IPS-NIHi7 (cell line): ENCODE results near the gene TMEM54.

Experiments
- DNase-seq: peaks from one replicate; pipeline ENCODE4 v3.0.0; 2012; ENCODE audit warnings: mixed read lengths; ENCODE audit errors: extremely low spot score

The TMEM54 gene

DNA sequence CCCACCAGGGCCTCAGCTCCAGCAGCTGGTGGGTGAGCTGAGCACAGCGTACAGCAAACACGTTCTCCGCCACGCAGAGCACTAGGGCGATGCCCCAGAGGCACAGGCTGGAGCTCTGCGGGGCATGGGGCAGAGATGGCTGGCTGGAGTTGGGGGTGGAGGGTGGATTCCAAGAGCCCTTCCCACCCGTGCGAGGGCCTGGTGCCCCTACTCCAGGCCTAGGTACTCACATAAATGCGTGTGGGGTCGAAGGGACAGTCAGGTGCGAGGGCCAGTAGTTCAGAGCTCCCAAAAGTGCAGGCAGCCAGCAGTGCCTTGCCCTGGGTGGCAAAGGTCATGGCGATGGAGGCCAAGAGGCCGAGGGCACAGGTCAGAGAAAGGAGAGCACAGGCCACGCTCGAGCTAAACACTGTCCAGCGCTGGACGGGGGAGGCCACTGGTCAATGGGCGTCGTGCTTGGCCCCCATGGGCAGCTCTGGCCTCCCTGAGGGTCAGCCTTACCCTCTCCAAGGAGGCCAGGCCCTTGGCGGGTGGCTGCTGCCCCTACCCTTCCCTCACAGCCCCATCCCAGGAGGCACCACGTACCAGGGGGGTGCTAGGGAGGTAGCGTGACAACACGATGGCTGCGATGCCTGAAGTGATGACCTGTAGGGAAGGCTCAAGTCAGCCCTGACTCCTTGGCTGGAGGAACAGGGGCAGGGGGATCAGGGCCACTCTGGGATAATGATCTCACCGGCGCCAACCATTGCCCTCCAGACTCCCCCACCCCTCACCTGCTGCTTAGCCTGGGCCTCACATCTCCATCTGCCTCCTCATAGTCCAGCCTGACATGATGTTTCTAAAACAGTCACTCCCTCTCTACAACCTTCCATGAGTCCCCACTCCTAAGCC, 5.6 kb downstream of the TMEM54 start:
- DNase-seq: peak; percentile 6

DNA sequence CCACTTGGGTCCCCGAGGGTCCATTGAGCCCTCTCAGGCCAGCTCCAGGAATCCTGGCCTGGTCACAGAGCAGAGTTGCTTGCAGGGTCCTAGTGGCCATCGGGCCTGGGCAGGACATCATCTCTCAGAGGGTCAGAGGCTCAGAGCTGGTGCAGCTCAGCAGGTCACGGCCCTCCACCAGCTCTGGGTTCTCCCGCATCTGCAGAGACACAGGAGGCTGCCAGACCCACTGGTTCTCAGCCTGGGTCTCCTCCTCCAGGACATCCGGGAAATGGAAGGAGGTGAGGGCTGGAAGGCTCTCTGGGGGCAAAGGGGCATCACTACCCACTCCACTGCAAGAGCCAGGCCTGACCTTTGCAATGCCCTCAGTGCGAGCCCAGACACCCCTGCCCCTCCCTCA, 6.5 kb downstream of the TMEM54 start:
- peak; percentile 9 for DNase-seq

DNA sequence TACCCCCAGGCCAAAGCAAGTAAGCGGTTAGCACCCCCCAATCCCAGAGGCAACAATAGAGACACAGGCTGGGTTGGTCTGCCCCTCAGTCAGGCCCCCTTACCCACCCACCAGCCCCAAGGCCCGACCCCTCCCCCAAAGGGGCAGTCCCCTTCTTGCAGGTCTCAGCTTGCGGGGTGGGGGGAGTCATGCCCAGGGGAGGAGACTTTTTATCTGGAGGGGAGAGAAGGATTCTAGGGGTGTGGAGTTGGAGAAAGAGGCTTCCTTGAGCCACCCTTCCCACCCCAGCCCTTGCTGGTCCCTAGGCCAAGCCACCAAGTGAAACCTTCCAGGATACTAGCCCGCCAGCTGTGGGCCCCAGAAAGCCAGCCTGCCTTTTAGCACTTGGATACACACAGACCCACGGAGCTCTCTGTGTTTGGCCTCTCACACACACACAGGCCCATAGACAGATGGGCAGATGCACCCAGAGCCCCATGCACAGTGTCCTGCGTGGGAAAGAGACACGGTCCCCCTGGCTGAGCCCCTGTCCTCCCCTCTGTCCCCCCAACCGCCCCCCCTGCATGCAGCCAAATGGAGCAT, 7.1 kb downstream of the TMEM54 start:
- peak; percentile 41 for DNase-seq

DNA sequence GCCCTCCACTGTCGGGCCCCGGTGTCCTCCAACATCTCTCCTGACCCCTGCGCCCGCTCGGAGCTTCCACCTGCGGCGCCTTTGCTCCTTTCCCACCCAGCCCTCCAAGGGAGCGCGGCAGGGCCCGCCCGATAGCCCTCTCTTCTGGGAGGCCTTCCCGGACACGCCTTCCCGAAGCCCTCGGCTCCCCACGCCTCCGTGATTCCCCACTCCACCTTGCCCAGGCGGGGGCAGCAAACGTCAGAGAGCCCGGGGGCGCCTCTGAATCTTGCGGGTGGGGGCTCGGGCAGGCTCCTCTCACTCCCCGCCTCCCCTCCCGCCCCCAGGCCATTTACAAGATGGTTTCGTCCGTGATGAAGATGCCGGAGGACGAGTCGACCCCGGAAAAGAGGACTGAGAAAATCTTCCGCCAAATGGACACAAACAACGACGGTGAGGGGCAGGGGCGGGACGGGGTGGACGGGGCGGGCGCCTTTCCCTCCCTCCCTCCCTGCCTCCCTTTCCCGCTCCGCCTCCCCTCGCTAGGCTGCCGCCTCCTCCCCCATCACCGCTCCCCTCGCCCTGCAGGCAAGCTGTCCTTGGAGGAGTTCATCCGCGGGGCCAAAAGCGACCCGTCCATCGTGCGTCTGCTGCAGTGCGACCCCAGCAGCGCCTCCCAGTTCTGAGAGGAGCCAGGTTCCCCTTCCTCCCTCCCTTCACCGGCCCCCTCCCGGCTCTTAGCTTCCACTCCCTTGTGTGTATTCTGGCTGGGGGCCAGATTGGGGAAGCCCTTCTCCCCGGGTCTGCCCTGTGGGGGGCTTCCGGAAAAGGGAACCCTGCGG, 7.8 kb downstream of the TMEM54 start:
- DNase-seq: peak; percentile 74

DNA sequence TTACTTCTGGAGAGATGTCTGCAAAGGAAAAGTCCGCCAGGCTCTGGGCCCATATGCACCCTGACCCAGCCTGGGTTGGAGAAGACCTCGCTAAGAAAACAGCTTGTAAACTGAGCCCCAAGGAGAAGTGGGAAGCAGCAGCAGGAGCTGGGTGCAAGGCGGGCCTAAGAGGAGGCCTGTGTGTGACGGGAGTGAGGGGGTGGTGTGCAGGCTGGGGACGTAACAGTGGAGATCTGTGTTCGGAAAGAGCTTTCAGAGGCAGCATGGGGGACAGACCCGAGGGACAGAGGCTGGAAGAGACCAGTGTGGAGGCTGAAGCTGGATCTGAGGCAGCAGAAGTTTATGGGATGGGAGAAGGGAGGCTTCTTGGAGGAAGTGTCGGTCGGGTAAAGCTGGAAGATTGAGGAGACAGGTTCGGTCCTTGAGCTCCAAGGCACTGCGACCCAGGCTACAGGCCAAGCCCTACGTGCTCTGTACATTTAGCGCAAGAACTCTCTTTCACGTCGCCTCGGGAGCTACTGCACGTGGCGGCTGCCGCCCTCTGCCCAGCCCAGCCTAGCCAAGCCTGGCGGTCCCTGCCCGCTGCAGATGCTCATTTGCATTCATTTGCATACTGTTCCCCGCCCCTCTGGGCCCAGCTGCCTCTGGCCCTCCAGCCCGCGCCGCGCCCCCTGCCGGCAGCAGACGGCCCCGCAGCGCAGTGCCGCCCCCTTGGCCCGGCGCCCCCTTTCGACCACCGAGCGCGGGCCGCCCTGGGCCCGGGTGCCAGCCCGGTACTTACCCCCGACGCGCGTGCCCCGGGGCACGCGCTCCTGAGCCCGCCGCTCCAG, 8.6 kb downstream of the TMEM54 start:
- DNase-seq: peak; percentile 90

DNA sequence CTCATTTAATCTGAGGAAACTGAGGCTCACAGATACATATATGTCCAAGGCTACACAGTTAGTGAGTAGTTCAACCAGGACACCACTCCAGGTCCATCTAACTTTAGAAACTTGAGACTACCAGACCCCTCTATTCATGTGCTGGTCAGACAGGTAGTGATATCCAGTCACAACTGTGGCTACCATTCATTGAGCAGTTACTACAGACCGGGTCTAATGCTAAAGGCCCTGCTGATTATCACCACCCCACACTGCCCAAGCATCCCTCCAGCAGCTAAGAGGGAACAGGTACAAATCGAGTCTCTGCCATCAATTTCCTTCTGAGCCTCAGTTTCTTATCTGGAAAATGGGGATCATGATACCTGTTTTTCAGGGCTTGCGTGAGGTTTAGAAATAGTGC, 9.6 kb downstream of the TMEM54 start:
- no peak for DNase-seq

DNA sequence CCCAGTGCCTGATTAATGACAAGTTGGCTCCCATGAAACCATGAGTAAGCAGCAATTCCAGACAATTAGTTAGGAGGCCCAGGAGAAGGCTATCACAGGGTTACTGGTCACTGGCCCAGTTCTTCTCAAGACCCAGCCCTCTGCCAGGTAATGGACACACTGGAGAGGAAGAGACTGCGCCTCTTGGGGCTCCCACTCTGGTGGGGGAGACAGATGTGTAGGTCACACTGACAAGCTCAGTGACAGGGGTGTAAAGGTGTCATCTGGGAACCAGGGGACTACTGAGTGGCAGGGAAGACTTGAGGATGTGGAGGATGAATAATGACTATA, 10.0 kb downstream of the TMEM54 start:
- DNase-seq: peak; percentile 0

DNA sequence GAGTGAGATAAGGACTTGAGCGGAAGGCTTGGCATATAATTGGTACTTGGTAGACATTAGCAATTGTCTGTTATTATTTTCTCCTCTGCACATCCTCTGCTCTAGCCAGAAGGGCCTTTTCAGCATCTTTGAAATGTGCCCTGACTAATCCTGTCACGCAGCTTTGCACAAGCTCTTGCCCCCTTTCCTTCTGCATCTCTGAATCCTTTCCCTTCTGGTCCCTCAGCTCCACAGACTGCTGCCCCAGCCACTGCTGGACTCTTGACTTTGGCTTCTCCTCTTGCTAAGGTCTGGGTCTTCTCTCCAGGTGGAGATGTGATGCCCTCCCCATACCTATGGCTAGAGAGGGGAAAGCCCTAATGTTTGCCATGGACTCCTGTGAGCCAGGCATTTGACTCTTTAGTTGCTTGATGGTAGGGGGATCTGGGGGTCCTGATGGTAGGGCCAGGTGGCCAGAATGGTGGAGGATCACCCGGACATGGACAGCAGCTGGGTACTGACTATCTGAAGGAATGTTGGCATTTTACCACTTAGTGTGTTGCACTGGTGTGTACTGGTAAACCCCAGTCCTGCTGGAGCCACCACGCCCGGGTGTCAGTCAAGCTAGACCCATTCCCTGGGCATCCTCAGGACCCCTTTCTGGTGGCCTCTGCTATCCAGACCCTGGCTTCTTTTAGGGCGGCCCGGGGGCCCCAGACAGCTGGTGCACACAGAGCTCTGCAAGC, 10.5 kb downstream of the TMEM54 start:
- no peak for DNase-seq

DNA sequence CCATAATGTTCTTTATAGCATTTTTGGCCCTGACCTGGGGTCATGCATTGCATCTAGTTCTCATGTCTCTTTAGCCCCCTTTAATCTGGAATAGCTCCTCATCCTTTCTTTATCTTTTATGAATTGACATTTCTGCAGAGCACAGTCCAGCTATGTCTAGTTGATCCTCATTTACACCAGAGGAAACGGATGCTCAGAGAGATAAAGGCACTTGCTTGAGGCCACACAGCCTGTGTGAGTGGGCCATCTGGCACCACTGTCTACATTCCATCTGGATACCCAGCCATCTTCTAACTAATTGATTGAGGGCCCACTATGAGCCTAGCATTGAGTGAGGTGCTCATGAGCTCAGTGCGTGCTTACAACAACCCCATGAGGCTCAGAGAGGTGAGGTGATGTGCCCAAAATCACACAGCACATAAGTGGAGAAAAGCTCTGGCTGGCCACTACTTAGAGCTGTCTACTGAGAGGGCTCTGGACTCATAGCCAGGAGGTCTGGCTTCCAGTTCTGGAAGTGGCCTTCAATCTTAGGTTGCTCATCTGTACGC, 11.4 kb downstream of the TMEM54 start:
- DNase-seq: no peak

DNA sequence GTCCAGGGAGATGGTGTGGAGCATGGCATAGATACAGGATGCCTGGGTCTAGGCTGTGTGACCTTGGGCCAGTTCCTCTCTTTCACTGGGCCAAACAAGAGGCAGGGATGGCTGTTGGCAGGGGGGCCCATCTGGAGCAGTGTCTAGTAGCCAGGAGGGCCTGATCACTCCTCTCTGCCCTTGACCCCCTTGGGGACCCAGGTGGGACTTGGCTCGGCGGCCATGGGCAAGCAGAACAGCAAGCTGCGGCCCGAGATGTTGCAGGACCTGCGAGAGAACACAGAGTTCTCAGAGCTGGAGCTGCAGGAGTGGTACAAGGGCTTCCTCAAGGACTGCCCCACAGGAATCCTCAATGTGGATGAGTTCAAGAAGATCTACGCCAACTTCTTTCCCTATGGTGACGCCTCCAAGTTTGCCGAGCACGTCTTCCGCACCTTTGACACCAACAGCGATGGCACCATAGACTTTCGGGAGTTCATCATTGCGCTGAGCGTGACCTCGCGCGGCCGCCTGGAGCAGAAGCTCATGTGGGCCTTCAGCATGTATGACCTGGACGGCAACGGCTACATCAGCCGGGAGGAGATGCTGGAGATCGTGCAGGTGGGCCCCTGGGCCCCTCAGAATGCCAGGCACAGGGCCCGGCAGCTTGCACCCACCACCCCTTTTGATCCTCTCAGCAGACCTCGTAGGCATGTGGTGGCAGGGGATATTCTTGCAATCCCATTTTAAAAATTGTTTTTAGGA, 12.3 kb downstream of the TMEM54 start:
- DNase-seq: no peak

DNA sequence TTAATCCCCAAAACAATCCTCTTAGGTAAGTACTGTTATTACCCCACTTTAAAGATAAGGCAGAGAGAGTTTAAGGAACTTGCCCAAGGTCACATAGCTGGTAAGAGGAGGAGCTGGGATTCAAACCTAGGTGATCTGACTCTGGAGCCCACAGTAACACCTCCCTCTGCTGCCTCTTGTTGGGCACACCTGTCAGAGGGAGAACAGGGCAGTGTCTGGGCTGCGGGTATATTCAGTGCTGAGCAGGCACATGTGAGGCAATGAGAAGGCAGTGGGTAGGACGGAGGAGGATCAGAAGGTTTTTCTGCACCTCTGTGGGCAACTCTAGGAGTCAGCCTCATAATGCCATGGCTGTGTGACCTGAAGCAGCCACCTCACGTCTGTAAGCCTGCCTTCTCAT, 13.1 kb downstream of the TMEM54 start:
- DNase-seq: no peak

DNA sequence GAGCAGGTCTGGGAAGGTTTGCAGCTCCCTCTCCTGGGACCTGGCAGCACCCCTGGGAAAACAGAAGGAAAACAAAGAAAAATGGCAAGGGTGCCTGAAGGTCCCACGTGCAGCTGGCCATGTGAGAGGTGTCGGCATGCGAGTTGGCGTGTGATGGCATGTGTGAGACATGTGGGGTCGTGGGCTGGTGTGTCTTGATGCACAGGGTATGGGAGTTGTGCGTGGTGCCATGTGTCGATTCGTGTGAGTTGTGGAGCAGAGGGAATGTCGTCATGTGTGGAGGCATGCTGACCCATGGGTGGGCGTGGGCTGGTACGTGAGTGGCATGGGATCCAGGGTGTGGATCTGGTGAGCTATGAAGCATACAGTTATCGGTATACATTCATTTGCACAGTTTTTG, 13.6 kb downstream of the TMEM54 start:
- no peak for DNase-seq

DNA sequence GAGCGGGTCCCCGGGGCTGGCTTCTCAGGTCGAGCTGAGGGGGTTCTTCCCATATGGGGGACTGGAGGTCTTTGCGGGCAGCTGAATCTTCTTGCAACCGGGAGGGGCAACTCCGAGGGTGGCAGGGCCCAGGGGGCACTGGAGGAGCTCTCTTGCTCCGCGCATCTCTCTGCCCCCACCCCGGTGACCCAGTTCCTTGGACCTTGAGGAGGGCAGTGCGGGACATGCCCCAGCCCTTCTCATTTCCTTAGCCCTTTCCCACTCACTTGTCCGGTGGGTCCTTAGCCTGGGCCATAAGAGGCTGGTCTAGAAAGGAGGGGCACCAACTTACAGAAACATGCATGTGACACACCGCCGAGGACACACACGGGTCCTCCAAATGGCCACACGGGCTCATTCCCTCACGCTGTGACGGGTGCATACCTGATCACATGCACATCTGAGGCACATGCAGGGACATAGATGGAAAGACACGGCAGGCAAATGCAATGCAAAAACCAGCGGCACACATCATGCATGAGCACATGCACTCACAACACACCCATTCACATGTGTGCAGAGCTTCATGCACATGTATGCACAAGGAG, 14.3 kb downstream of the TMEM54 start:
- no peak for DNase-seq

DNA sequence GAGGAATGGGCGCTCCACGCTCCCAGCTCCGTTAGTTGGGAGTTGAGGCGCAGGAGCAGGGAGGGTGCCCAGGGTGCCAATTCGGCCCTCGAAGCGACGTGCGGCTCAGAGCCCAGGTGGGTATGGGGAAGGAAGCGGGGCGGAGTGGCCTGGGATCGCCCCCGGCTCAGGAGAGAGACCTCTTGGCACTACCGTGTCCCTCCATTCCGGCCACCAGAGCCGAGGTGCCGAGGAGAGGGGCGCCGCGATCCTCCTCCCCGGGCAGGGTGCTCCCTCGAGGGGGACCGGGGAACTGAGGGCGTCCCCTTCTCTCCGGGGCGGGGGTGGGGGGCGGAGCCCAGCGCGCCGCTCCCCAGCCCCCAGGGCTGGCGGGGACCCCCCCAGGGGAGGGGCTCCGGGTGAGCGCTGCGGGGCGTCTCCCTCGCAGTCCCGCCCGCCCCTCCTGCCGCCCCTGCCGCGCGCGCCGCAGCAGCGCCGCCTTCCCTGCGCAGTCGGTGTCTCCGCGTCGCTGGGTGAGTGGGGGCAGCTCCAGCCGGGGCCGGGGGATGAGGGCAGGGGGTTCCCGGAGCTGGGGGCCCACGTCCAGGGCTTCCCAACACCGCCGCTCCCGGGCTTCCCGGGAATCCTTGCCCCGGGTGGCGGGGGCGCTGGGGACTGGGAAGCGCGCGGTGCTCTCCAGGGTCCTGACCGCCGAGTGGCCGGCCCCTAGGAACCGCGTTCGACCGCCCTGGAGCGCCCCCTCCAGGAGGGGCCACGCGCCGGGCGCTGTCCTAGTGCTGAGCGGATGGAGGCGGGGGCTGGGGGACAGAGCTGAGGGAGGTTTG, 15.0 kb downstream of the TMEM54 start, which contains the start of gene HPCA:
Gene HPCA, plus strand, starts transcription at position 488 of the 824 bp plus-strand sequence. CDS start 2,408 bp downstream, outside the sequence.
- DNase-seq: peak; percentile 91

DNA sequence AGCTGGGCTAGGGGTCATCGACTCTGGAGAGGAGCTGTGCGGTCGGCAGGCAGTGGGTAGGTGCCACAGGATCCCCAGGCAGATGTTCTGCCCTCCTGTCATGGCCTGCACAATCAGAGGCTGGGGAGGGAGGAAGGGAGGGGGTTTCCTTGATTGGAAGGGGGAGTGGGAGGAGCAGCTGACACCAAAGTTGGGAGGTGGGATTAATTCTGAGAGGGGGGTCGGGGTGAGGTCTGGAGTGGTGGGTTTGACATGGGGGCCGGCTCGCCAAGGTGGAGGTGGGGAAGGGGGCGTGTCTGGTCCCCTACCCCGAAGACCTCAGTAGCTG, 15.5 kb downstream of the TMEM54 start:
- DNase-seq: no peak

DNA sequence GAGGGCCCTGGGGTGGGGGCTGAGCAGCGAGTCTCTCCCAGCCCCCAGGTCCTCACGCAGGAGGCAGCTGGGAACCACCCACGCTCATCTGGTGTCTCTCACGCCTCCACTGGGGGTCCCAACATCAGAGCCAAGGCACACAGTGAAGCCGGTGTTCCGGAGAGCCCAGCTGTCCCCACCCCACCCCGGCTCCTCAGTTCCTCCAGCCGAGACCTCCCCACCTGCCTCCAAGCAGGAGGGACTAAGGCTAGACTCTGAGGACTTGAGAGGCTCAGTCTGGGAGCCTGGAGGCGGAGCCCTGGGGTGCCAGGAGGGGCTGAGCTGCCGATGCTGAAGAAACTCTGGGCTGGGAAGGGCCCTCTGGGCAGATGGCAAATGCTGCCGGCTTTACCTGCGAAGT, 16.5 kb downstream of the TMEM54 start:
- no peak for DNase-seq

DNA sequence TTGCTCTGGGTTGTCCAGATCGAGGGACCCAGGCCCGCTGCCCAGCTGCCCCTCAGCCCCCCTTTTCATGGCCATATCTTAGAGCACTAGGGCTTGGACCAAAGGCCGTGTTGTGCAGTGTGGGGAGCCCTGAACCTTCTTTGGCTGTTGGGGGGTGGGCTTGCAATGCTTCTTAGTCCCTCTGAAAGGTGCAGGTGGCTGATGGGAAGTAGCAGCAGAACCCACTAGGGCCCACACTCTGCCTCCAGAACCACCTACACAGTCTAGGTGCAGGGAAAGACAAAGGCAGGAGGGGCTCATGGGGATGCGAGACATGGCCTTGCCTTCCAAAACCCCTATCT, 17.2 kb downstream of the TMEM54 start:
- no peak for DNase-seq

DNA sequence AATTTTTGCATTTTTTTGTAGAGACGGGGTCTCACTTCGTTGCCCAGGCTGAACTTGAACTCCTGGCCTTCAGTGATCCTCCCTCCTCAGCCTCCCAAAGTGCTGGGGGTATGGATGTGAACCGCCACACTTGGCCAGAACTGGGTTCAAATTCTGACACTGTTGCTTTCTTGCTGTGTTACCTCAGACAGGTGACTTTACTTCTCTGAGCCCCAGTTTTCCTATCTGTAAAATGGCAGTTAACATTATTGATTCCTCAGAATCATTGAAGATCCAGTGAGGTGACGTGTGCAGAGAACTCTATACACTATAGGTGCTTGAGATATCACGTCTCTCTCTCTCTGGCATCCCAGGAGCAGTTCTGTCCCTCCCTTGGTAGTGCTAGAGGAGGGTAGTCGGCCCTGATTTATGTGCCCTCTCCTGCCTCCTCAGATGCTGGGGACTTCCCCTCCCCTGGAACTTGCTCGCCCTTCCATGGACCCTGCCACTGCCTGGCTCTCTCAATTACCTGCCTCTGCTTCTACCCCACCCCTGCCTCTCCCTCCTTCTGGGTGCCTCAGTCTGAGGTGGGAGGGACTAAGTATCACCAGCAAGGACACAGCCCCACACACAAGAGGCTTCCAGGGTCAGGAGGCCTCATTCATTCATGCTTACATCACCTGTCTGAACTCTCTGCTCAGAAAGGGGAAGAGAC, 17.7 kb downstream of the TMEM54 start:
- no peak for DNase-seq
